Midbrain (tissue), 1 donor: ENCODE measurements around the gene BMPR1A.
"Not testable (repeated sequence)": the region's sequence is repeated elsewhere in the genome, so short reads cannot be mapped to it uniquely, and the experiment has no call there.

Source experiments
- DNase-seq: peaks from one replicate; lab custom pipeline; 2025; lab: John Stamatoyannopoulos, UW

BMPR1A gene

DNA sequence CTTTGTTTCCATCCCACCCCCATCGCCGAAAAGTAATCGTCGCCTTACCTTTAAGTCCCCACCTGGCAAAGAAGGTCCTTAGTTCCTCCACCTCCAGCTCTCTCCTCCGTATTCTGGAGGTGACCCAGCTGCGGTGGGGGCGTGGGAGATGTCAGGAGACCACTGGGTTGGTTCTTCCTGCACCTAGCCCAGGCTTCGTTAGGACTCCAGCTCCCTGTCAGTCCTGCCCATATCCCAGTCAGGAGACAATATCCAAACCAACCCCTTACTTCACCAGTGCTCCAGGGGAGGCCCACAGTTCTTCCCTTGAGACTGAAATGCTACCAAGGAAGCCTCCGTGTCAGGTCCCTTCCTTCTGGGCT lies 212.6 kb downstream of the BMPR1A start:
- DNase-seq, result no peak

DNA sequence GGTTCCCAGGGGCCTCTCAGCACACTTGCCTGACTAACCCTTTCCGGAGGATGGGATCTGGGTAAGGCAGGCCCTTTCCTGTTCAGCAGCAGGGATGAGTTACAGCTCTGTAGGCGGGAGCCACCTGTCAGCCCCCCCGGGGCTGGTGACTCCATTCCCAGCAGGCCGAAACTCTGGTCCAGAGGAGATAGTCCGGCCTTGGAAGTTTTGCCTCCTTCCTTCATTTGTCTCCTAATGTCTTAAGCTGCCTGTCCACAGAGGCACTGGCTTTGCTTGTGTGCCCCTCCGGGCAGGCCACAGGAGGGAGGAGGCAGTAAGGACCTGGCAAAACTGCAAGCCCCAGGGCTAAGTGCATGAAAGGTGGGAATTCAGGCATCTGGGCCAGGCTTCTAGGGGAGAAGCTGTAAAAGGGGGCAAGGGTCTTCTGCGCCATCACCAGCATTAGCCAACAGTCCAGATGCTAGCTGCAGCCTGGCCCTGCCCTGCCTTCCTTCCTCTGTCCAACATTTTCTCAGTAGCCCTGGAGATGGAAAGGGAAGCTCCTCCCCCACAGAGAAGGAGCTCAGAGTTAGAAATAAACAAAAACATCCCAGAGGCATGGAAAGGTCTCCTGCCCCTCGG lies 213.1 kb downstream of the BMPR1A start:
- no peak for DNase-seq

- no peak for DNase-seq
Observed at GRCh38 chr10:86970162-86970981, 214.0 kb downstream of the BMPR1A start.

DNA sequence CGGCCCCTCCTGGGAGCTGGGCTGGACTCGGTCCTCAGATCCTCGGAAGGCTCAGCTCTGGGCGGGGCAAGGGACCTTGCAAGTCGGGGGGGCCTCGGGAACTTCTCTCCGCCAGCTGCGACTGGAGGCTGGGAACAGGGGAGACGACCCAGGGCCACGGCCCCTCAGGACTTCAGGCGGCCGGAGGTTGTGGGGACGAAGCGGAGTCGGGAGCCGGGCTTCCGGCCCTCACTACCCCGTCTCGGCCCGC lies 214.5 kb downstream of the BMPR1A start:
- no peak for DNase-seq

DNA sequence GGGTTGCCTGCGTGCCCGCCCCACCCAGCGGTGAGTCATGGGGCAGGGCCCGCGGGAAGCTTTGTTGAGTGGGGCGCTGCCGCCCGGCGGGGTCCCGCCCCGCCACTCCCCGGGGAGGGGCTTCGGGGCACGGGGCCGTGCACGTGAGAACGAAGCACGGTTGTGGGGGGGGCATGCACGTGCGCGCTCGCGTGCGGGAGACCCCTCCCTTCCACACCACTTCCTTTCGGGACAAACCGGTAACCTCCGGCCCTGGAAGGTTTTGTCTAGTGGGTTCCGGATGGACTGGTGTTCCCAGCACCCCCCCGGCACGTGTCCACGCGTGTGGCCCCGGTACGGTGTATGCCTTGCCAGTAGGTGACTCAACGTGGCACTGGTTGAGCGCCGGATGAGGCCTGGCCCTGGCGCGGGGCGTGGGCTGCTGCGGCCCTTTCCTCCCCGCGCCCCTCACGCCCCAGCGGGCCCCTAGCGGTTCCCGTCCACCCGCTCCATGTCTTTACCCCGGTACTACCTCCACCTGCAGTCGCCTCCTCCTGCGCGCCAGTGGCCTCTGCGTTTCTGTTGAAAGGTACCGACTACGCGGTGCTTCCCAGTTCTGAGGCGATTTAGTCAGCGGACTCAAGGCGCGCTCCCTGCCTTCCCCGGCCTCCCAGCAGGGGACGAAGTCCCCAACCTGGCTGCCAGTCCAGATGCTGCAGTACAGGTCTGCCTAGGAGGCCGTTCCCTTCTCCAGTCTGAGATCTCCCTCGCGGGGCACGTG lies 215.0 kb downstream of the BMPR1A start:
- peak; percentile 28 for DNase-seq

DNA sequence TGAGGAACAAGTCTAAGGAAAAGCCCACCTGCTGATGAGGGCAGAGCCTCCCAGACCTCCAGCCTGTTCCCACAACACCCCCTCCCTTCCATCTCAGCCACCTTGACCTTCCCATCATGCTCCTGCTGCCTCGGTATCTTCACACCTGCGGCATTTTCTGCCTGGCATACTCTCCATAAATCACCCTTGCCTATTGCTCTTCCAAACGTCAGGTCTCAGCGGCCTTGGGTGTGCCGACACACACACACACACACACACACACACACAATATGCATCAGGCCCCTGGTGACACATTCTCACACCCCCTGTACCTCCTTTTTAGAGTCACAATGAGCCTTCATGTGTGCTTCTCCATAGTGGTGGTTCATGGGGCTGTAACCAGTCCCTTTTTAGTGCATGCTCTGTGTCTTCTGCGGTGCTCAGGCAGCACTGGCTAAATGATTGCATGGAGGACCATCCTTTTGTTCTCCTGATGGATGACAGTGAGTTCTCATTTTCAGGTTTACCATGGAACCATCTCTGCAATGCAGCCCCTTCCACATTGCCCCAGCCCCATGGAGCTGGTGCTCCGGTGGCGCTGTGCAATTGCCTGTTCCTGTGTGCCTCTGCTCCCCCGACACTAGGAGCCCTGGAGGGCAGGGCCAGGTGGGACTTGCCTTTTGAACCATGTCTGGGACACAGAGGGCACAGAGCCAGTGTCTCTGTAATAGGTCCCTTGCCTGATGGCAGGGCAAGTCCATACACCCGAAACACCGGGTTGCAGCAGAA lies 216.4 kb downstream of the BMPR1A start:
- no peak for DNase-seq

DNA sequence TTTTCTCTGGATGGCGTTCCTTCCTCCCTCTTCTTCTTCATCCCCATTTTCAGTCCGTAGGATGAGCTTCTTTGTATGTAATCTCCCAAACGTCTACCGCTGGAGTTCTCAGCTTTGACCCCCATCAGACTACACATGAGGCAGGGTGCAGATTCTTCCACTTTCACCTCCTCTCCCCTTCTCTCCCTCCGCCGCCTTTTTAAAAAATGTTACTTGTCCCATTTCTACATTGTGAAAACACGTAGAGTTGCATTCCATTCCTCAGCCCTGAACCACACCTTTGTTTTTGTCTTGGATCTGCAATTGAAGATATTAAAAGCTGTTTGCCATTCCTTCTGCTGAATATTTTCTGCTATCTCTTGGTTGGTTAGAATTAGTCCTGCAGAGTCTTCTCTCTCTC lies 218.1 kb downstream of the BMPR1A start:
- no peak for DNase-seq

DNA sequence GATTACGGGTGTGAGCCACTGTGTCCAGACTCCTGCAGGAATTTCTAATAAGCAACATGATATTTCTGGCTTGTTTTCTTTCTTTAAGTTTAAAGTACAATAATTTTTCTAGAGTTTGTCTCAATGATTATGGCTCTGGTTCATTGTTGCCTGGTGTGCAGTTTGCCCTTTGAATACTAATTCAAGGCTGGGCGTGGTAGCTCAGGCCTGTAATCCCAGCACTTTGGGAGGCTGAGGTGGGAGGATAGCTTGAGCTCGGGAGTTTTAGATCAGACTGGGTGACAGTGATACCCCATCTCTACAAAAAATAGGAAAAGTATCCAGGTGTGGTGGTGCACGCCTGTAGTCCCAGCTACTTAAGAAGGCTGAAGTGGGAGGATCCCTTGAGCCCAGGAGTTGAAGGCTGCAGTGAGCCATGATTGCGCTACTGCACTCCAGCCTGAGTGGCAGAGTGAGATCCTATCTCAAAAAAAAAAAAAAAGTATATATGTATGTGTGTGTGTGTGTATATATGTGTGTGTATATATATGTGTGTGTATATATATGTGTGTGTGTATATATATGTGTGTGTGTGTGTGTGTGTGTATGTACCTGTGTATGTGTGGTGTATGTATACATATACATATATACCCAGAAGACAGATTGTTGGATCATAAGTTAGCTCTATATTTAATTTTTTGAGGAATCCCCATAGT lies 220.1 kb downstream of the BMPR1A start:
- no peak for DNase-seq

GRCh38 chr10:86978457-86978856 lies 222.0 kb downstream of the BMPR1A start:
- not testable (repeated sequence) for DNase-seq

DNA sequence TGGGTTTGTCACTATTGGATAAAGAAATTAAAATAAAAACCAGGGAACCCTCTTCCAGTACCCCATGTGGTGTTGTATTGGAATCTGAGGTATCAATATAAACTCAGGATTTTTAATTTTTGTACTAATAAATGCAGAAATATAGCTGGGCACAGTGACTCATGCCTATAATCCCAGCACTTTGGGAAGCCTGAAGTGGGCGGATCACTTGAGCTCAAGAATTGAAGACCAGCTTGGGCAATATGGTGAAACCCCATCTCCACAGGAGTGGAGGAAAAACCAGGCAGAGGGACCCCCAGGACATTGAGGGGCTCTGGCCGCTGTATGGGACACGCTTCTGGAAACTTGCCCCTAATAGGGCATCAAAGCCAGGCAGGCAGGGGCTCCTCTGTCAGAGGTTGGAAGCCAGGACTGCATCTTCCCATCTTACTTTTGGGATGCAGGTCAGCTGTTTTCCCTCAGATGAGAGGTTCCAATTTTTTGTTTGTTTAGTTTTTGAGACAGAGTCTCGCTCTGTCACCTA lies 222.9 kb downstream of the BMPR1A start:
- no peak for DNase-seq

DNA sequence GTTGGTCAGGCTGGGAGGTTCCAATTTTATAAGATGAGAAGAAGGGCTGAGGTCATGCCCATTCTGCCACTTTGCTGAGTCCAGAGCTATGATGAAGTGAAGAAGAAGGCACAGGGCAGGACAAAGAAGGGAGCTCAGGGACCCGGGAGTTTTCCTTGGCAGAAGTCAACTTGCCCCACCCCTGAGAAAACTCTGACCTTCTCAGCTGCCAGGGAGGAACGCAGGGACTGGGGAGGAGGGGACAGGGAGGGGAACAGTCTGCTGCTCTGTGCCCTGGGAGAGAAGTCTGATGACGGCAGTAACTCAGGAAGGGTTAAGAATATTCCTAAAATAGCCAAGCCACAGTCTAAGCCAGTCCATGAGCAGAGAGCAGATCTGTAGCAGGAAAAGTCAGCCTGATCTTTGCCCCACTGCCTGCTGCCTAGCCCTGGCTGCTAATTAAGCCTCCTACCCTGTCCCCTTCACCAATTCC lies 223.6 kb downstream of the BMPR1A start:
- no peak for DNase-seq

GRCh38 chr10:86981020-86981419 lies 224.6 kb downstream of the BMPR1A start:
- DNase-seq, result not testable (repeated sequence)

- DNase-seq, result no peak
Observed at GRCh38 chr10:86981716-86982115, 225.3 kb downstream of the BMPR1A start.
